Stimulated activated CD4-positive, alpha-beta T cell treated with anti-CD3 and anti-CD28 coated beads, Interleukin-15, amount 100 ng/mL, for 1 hour (primary cell): Measurements from ENCODE around the gene KIAA1549.
"Not testable (repeated sequence)": the region's sequence is repeated elsewhere in the genome, so short reads cannot be mapped to it uniquely, and the experiment has no call there.

Experiments
- DNase-seq, 2 donors: peaks; one replicate each; pipeline ENCODE4 v3.0.0-alpha.2; 2020; ENCODE audit warnings: low read depth in 1 of 2, low spot score in 1 of 2

KIAA1549 gene

GRCh38 chr7:138819625-138820024, 161.6 kb downstream of the KIAA1549 start:
- no peak for DNase-seq

- no peak for DNase-seq
These were observed 164.5 kb downstream of the KIAA1549 start for GRCh38 chr7:138816650-138817049.

- no peak for DNase-seq
These were observed 166.3 kb downstream of the KIAA1549 start for GRCh38 chr7:138814816-138815332.

- DNase-seq, result no peak
These were observed 167.2 kb downstream of the KIAA1549 start for GRCh38 chr7:138813945-138814344.

GRCh38 chr7:138811327-138811726, 169.9 kb downstream of the KIAA1549 start:
- not testable (repeated sequence) for DNase-seq

GRCh38 chr7:138809346-138809745, 171.8 kb downstream of the KIAA1549 start:
- no peak for DNase-seq

GRCh38 chr7:138804618-138805017, 176.6 kb downstream of the KIAA1549 start:
- no peak for DNase-seq

GRCh38 chr7:138802706-138803105, 178.5 kb downstream of the KIAA1549 start:
- DNase-seq, result no peak

- no peak for DNase-seq
These were observed 179.9 kb downstream of the KIAA1549 start for GRCh38 chr7:138801256-138801655.

GRCh38 chr7:138799336-138800000, 181.7 kb downstream of the KIAA1549 start:
- no peak for DNase-seq

GRCh38 chr7:138798836-138799235, 182.4 kb downstream of the KIAA1549 start:
- DNase-seq, result no peak

- DNase-seq, result no peak
These were observed 183.4 kb downstream of the KIAA1549 start, which contains the start of the genes ATP6V0A4 and TMEM213 for GRCh38 chr7:138797715-138798320. ATP6V0A4 (minus strand) TSS chr7:138798196; CDS start chr7:138771247, 26,949 bp downstream. TMEM213 (plus strand) TSS chr7:138797994; CDS start chr7:138798105, 111 bp downstream.

- not testable (repeated sequence) for DNase-seq
These were observed 184.1 kb downstream of the KIAA1549 start for GRCh38 chr7:138797046-138797445.

GRCh38 chr7:138796038-138796615, 185.1 kb downstream of the KIAA1549 start:
- no peak for DNase-seq

GRCh38 chr7:138785587-138786437, 195.4 kb downstream of the KIAA1549 start:
- DNase-seq, result no peak

- DNase-seq, result no peak
These were observed 196.5 kb downstream of the KIAA1549 start for GRCh38 chr7:138784692-138785091.
